ENCODE data around the gene STAMBPL1.

Gene STAMBPL1

GRCh38 chr10:88916986-88917385, 36.9 kb downstream of the STAMBPL1 start:
- H3K4me1 ChIP-seq (ENCODE audit: control insufficient read depth, low read length): no peaks in the 10 kb centered on the region
- H3K4me2 ChIP-seq (ENCODE audit: low read length): no peak overlapping the region
- H3K9me2 ChIP-seq (replicated peaks; ENCODE audit: control insufficient read depth, low read length): no peaks in the 10 kb centered on the region
- H3K27ac ChIP-seq (ENCODE audit: low read depth, low read length): no peak overlapping the region
- H3K9me3 ChIP-seq (ENCODE audit: control insufficient read depth, insufficient read depth, low read length): no peaks in the 10 kb centered on the region
- TF ChIP-seq EZH2phosphoT487 (IDR thresholded peaks at IDR 0.05; ENCODE audit: borderline replicate concordance, low read length) (no peak), CTCF (IDR thresholded peaks at IDR 0.05; ENCODE audit: low read depth, low read length, poor library complexity, severe bottlenecking) (no peak)
- no peak overlapping the region for H3K4me3 ChIP-seq (ENCODE audit: low read length)
- no peaks in the 10 kb centered on the region for H3K79me2 ChIP-seq (ENCODE audit: control insufficient read depth, low read length)
- H3K36me3 ChIP-seq (ENCODE audit: control insufficient read depth, low read length): peaks cover 12% of the 10 kb centered on the region
- no peaks in the 10 kb centered on the region for H4K20me1 ChIP-seq (ENCODE audit: control insufficient read depth, insufficient read depth, low read depth, low read length)
- no peaks in the 10 kb centered on the region for H3K27me3 ChIP-seq (ENCODE audit: control insufficient read depth, low read length)
- no peaks in the 10 kb centered on the region for H3F3A ChIP-seq (ENCODE audit: control insufficient read depth, insufficient read depth)

GRCh38 chr10:88918191-88918905, 38.3 kb downstream of the STAMBPL1 start:
- Histone ChIP-seq H3K27ac (ENCODE audit: low read depth, low read length) (no peak overlapping the region), H3K4me2 (ENCODE audit: low read length) (no peak overlapping the region), H3K36me3 (ENCODE audit: control insufficient read depth, low read length) (peaks cover 7% of the 10 kb centered on the region)

DNA sequence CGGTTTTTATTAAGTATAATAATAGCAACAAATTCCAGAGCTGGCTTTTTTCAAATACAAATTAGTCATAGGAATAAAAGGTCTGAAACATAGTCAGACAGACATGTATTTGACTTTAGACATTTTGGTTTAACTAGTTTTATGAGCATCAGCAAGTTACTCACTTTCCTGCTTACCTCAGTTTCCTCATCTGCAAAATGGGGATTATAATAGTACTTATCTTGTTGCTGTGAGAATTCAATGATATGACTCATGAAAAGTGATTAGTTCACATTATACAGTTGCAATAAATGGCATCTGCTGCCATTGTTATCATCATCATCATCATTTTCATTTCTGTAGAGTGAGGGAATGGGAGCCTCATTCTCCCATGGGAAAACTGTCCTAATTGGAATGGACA, 39.0 kb downstream of the STAMBPL1 start:
- H3K4me3 ChIP-seq (ENCODE audit: low read length): no peak overlapping the region
- no peak overlapping the region for H3K4me2 ChIP-seq (ENCODE audit: low read length)
- H3K27ac ChIP-seq (ENCODE audit: low read depth, low read length): no peak overlapping the region
- H3K9me3 ChIP-seq (ENCODE audit: control insufficient read depth, insufficient read depth, low read length): no peaks in the 10 kb centered on the region
- H3K4me1 ChIP-seq (ENCODE audit: control insufficient read depth, low read length): no peaks in the 10 kb centered on the region
- H3K9me2 ChIP-seq (replicated peaks; ENCODE audit: control insufficient read depth, low read length): no peaks in the 10 kb centered on the region
- no peaks in the 10 kb centered on the region for H3F3A ChIP-seq (ENCODE audit: control insufficient read depth, insufficient read depth)
- H4K20me1 ChIP-seq (ENCODE audit: control insufficient read depth, insufficient read depth, low read depth, low read length): no peaks in the 10 kb centered on the region
- TF ChIP-seq EZH2phosphoT487 (IDR thresholded peaks at IDR 0.05; ENCODE audit: borderline replicate concordance, low read length) (no peak), CTCF (IDR thresholded peaks at IDR 0.05; ENCODE audit: low read depth, low read length, poor library complexity, severe bottlenecking) (no peak)
- H3K79me2 ChIP-seq (ENCODE audit: control insufficient read depth, low read length): no peaks in the 10 kb centered on the region
- H3K27me3 ChIP-seq (ENCODE audit: control insufficient read depth, low read length): no peaks in the 10 kb centered on the region
- H3K36me3 ChIP-seq (ENCODE audit: control insufficient read depth, low read length): peaks cover 8% of the 10 kb centered on the region

More at GRCh38 chr10:88918191-88918905, 38.3 kb downstream of the STAMBPL1 start:
- Histone ChIP-seq H3F3A (ENCODE audit: control insufficient read depth, insufficient read depth) (no peaks in the 10 kb centered on the region), H3K4me3 (ENCODE audit: low read length) (no peak overlapping the region), H3K9me2 (replicated peaks; ENCODE audit: control insufficient read depth, low read length) (no peaks in the 10 kb centered on the region), H3K79me2 (ENCODE audit: control insufficient read depth, low read length) (no peaks in the 10 kb centered on the region), H3K4me1 (ENCODE audit: control insufficient read depth, low read length) (no peaks in the 10 kb centered on the region), H3K9me3 (ENCODE audit: control insufficient read depth, insufficient read depth, low read length) (no peaks in the 10 kb centered on the region), H3K27me3 (ENCODE audit: control insufficient read depth, low read length) (no peaks in the 10 kb centered on the region), H4K20me1 (ENCODE audit: control insufficient read depth, insufficient read depth, low read depth, low read length) (no peaks in the 10 kb centered on the region)
- TF ChIP-seq EZH2phosphoT487 (IDR thresholded peaks at IDR 0.05; ENCODE audit: borderline replicate concordance, low read length) (no peak), CTCF (IDR thresholded peaks at IDR 0.05; ENCODE audit: low read depth, low read length, poor library complexity, severe bottlenecking) (no peak)
